ENCODE results near the gene SLC7A4. TPM values are rescaled to one million over a fixed set of nuclear protein-coding genes. Genes with fewer than 3 reads are reported as not detected.
A peak's percentile ranks its signal among the peaks of the same experiment; 100 is the strongest.

Gene SLC7A4
- total RNA-seq, 1 donor from 2014 or later, result 1.1 TPM

DNA sequence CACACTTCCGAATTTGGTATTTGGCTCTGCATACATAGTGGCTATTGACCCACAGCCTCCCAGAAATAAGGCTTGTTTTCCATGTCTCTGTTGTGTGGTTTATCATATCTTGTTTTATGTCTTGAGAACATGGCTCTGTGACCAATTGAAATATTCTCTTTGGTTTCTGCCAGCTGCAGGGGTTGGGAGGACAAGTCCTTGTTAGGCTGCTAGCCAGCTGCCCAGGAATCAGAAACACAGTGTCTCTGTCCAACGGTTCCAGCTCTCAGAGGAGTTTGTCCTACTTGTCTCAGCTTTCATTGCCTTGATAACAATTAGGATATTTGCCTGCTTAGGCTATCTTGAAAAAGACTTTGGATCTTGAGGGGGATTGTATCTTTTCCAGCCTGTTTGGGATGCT, 6.0 kb upstream of the SLC7A4 start:
- no peaks in the 10 kb centered on the region for H3K9me3 Mint-ChIP-seq (ENCODE audit: low read depth)
- H3K27me3 Mint-ChIP-seq, result peaks cover 26% of the 10 kb centered on the region
- H3K4me1 Mint-ChIP-seq (ENCODE audit: low read depth), result peaks cover under 1% of the 10 kb centered on the region
- no peak overlapping the region for H3K27ac Mint-ChIP-seq
- TF ChIP-seq, protein P1, sequence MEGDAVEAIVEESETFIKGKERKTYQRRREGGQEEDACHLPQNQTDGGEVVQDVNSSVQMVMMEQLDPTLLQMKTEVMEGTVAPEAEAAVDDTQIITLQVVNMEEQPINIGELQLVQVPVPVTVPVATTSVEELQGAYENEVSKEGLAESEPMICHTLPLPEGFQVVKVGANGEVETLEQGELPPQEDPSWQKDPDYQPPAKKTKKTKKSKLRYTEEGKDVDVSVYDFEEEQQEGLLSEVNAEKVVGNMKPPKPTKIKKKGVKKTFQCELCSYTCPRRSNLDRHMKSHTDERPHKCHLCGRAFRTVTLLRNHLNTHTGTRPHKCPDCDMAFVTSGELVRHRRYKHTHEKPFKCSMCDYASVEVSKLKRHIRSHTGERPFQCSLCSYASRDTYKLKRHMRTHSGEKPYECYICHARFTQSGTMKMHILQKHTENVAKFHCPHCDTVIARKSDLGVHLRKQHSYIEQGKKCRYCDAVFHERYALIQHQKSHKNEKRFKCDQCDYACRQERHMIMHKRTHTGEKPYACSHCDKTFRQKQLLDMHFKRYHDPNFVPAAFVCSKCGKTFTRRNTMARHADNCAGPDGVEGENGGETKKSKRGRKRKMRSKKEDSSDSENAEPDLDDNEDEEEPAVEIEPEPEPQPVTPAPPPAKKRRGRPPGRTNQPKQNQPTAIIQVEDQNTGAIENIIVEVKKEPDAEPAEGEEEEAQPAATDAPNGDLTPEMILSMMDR (IDR thresholded peaks at IDR 0.05; ENCODE audit: unreplicated experiment), result no peak
- H3K36me3 Mint-ChIP-seq (ENCODE audit: insufficient read depth), result no peaks in the 10 kb centered on the region
- DNase-seq (ENCODE audit: low spot score, unreplicated experiment), result no peak
- H3K4me3 Mint-ChIP-seq (ENCODE audit: low read depth), result no peak overlapping the region

DNA sequence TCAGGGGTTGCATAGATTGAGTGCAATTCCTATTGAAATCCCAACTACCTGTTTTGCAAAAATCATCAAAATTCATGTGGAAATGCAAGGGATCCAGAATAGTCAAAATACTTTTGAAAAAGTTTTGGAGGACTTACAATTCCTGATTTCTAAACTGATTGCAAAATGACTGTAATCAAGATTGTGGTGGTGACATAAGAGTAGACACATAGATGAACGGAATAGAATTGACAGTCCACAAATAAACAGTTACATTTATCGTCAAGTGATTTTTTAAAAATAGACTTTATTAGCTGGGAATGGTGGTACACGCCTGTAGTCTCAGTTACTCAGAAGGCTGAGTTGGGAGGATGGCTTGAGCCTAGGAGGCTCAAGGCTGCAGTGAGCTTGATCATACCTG, 2.6 kb upstream of the SLC7A4 start:
- Mint-ChIP-seq H3K27me3 (peaks cover 34% of the 10 kb centered on the region), H3K27ac (no peak overlapping the region), H3K36me3 (ENCODE audit: insufficient read depth) (no peaks in the 10 kb centered on the region), H3K4me3 (ENCODE audit: low read depth) (no peak overlapping the region), H3K4me1 (ENCODE audit: low read depth) (no peaks in the 10 kb centered on the region), H3K9me3 (ENCODE audit: low read depth) (no peaks in the 10 kb centered on the region)
- TF ChIP-seq, protein P1 (IDR thresholded peaks at IDR 0.05; ENCODE audit: unreplicated experiment), result no peak
- no peak for DNase-seq (ENCODE audit: low spot score, unreplicated experiment)

DNA sequence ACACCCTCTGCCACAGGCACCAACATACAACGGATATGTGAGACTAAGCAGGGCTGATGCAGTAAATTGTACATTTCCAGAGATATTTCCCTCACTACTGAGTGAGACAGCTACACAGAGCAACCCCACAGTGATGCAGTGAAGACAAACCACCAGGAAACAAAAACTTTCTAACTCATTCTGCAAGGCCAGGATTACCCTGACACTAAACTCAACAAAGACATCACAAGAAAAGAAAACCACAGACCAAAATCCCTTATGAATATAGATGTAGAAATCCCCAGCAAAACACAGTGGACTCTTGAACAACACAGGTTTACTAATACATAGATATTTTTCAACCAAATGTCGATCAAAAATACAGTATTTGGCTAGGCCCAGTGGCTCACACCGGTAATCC, 1.5 kb upstream of the SLC7A4 start:
- Mint-ChIP-seq H3K36me3 (ENCODE audit: insufficient read depth) (no peaks in the 10 kb centered on the region), H3K4me3 (ENCODE audit: low read depth) (no peak overlapping the region)

DNA sequence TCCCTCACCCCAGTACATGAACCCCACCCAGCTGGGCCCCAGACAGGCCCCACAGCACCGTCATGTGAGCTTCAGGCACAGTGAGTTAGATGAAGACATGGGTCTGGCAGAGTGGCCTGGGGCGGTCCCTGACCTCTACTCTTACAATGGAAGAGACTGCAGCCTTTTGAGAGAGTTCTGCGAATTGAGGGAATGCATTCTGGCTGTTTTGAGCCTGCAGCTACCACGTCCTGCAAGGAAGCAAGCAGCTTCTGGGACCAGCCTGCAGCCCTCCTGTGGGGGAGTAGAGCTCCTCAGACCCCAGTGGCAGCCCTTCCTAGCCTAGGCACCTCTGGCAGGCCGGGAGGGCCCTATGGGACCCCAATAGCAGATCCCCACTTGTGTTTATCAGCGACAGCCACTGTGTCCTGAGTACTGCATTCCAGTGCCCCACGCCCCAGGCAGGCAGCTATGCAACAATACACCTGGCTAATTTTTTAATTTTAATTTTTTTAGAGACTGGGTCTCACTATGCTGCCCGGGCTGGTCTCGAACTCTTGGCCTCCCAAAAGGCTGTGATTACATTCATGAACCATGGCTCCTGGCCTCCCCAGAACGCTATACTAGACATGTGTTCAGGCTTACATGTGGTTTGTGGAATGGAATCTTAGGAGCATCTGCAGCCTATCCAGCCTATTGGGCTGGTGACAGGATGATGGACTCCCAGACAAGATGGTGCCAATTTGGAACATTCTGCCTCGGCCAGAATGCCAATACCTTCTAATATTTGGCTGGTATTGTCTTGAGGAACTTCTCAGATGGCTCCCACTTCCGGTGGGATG, 717 bp upstream of the SLC7A4 start:
- TF ChIP-seq, protein P1 (IDR thresholded peaks at IDR 0.05; ENCODE audit: unreplicated experiment), result no peak
- H3K27ac Mint-ChIP-seq, result no peak overlapping the region
- H3K27me3 Mint-ChIP-seq, result peaks cover 37% of the 10 kb centered on the region
- no peaks in the 10 kb centered on the region for H3K9me3 Mint-ChIP-seq (ENCODE audit: low read depth)
- H3K4me1 Mint-ChIP-seq (ENCODE audit: low read depth), result no peaks in the 10 kb centered on the region
- no peaks in the 10 kb centered on the region for H3K36me3 Mint-ChIP-seq (ENCODE audit: insufficient read depth)
- H3K4me3 Mint-ChIP-seq (ENCODE audit: low read depth), result peak overlapping the region; percentile 61
- no peak for DNase-seq (ENCODE audit: low spot score, unreplicated experiment)

More for the DNA sequence above, 1.5 kb upstream of the SLC7A4 start:
- H3K27ac Mint-ChIP-seq, result no peak overlapping the region
- TF ChIP-seq, protein P1 (IDR thresholded peaks at IDR 0.05; ENCODE audit: unreplicated experiment), result no peak
- H3K9me3 Mint-ChIP-seq (ENCODE audit: low read depth), result no peaks in the 10 kb centered on the region
- peaks cover 40% of the 10 kb centered on the region for H3K27me3 Mint-ChIP-seq
- no peaks in the 10 kb centered on the region for H3K4me1 Mint-ChIP-seq (ENCODE audit: low read depth)
- no peak for DNase-seq (ENCODE audit: low spot score, unreplicated experiment)

DNA sequence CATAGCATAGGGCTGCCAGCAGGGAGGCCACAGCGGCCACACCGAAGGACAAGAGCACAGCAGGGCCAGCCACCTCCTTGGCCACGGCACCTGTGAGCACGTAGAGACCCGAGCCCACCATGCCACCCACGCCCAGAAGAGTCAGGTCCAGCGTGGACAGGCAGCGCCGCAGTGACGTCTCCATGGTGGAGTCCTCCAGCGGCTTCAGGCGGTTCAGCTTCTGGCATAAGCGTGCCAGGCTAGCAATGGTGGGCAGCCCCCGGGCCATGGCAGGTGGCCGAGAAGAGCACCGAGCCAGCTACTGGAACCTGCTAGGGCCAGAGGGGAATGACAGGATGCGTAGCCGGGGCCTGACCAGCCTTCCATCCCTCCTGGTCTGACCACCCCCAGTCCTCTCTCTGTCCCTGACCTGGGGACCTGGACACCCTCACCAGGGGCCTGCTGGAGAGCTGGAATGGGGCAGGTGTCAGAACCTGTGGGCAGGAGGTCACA, 770 bp downstream of the SLC7A4 start:
- Mint-ChIP-seq H3K4me1 (ENCODE audit: low read depth) (no peaks in the 10 kb centered on the region), H3K36me3 (ENCODE audit: insufficient read depth) (no peaks in the 10 kb centered on the region), H3K27ac (no peak overlapping the region), H3K9me3 (ENCODE audit: low read depth) (no peaks in the 10 kb centered on the region), H3K27me3 (peaks cover 35% of the 10 kb centered on the region), H3K4me3 (ENCODE audit: low read depth) (no peak overlapping the region)
- DNase-seq (ENCODE audit: low spot score, unreplicated experiment), result no peak
- TF ChIP-seq, protein P1 (IDR thresholded peaks at IDR 0.05; ENCODE audit: unreplicated experiment), result no peak
